Measurements from ENCODE around the gene NOS1AP.

NOS1AP gene

DNA sequence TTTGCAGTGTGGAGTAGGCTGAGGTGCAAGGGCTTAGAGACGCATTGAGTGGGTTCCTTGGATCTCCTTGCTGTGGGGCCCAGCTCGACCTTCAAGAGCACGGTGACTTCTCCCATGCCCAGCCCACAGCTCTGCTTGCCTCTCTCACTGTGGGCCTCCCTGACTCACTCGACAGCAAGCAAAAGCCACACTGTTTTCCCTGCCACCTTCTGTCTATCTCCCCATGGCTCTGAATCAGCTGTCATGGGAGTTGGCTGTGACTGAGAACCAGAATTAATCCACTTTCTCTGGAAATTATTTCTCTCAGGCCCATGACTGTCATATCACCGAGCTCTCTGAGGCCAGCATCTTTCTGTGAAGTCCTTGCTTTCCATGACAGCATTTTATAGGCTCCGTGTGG is 140.7 kb downstream of the NOS1AP start:
- H3K4me3 ChIP-seq (ENCODE audit: low read length) = no peak overlapping the region
- DNase-seq (ENCODE audit: low read depth) = no peak
- TF ChIP-seq, protein P1, sequence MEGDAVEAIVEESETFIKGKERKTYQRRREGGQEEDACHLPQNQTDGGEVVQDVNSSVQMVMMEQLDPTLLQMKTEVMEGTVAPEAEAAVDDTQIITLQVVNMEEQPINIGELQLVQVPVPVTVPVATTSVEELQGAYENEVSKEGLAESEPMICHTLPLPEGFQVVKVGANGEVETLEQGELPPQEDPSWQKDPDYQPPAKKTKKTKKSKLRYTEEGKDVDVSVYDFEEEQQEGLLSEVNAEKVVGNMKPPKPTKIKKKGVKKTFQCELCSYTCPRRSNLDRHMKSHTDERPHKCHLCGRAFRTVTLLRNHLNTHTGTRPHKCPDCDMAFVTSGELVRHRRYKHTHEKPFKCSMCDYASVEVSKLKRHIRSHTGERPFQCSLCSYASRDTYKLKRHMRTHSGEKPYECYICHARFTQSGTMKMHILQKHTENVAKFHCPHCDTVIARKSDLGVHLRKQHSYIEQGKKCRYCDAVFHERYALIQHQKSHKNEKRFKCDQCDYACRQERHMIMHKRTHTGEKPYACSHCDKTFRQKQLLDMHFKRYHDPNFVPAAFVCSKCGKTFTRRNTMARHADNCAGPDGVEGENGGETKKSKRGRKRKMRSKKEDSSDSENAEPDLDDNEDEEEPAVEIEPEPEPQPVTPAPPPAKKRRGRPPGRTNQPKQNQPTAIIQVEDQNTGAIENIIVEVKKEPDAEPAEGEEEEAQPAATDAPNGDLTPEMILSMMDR (IDR thresholded peaks at IDR 0.05; ENCODE audit: insufficient read depth, low read depth, low read length, missing control alignments) = no peak

DNA sequence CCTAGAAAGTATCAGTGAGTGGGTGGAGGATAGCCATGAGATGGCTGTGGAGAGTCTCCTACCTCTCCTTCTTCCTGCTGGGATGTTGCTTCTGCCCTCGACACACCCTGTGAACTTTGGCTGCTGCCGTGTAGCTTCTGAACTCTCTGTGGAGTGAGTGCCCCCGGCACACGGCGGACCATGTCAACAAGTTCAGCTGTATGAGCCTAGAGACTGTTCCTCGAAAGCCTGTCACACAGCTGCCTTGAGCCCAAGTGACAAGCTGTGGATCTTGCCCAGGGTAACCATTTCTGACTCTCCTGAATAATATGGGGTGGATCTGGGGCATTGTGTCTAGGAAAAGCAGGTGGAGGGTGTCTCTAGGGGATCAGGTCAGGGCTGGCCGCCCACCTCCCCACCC is 143.2 kb downstream of the NOS1AP start:
- DNase-seq (ENCODE audit: low read depth) = no peak
- TF ChIP-seq, protein P1 (IDR thresholded peaks at IDR 0.05; ENCODE audit: insufficient read depth, low read depth, low read length, missing control alignments) = no peak
- no peak overlapping the region for H3K4me3 ChIP-seq (ENCODE audit: low read length)

DNA sequence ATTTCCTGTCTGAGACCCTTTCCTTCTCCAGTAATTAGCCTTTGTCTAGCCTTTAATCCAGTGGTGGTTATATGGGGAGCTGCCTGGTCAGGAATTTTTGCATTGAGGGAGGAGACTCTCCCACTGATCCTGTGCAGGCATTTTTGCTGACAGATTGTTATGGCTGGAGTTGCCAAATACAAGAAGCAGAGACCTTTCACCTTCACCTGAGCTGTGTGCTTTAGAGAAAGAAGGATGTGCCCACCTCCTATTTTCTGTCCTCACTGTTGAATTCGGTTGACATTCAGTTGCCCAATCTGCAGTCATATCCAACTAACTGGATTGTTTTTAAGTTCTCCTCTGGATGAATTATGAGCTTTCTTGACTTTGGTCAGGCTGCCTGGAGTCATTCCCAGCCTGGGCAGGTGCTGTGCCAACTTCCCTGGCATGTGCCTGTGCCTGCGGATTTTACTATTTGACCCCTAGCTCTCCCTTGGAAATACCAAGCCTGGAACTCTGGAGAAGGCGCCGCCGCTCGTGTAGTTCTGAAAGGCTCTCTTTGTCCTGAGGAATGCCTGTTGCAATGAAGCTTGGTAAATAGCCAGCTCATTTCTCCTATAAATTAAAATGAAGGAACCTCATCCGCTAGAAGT is 143.9 kb downstream of the NOS1AP start:
- no peak overlapping the region for H3K4me3 ChIP-seq (ENCODE audit: low read length)
- no peak for DNase-seq (ENCODE audit: low read depth)
- TF ChIP-seq, protein P1 (IDR thresholded peaks at IDR 0.05; ENCODE audit: insufficient read depth, low read depth, low read length, missing control alignments) = no peak

DNA sequence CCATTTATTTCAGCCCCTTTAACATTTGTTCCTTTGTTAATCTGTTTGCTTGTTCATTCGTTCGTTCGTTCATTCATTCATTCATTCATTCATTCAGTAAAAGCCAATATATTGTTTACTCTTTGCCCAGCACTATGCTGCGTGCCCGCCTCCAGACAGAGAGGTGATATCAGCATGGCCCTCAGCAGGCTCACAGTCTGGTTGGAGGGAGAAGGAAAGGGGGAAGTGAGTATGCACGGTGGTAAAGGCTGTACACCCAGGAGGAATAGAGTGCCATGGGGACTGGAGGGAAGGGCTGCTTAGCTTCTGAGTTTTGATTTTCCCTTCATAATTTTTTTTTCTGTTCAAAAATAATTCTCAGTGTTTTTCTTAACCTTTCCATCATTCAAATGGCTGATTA is 144.7 kb downstream of the NOS1AP start:
- H3K4me3 ChIP-seq (ENCODE audit: low read length) = no peak overlapping the region
- DNase-seq (ENCODE audit: low read depth) = no peak
- TF ChIP-seq, protein P1 (IDR thresholded peaks at IDR 0.05; ENCODE audit: insufficient read depth, low read depth, low read length, missing control alignments) = no peak

DNA sequence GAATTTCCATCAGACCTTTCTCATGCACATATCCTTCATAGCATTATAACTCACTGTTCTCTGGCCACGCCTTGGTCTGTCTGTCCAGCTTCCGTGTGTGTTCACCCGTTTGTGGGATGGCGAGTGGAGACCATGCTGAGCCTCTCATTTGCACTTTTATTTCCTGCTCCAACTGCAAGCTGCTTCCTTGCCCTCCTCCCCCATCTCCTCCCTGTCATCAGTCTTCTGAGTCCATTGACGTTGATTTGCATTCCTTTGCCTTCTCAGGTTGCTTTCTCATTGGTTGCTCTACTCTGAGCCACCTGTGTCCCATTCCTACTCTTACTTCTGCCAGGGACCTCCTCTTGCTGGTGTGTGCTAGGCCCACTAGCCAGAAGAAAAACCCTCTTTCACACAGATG is 146.4 kb downstream of the NOS1AP start:
- DNase-seq (ENCODE audit: low read depth) = peak; percentile 9
- TF ChIP-seq, protein P1 (IDR thresholded peaks at IDR 0.05; ENCODE audit: insufficient read depth, low read depth, low read length, missing control alignments) = no peak
- no peak overlapping the region for H3K4me3 ChIP-seq (ENCODE audit: low read length)

DNA sequence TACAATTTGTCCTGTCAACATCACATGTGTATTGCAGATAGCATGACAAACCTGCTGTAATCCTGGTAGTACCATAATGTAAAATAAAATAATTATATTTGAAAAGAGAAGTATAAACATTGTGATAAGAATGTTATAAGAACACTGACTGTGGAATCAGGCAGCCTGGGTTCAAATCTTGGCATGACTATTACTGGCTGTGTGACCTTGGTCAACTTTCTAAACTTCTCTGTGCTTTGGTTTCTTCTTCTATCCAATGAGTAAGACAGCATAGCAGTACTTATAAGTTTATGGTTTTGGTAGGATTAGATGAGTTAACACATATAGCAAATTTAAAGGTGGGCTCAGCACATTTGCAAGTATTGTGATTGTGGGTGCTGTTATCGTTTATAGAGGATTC is 147.1 kb downstream of the NOS1AP start:
- no peak for DNase-seq (ENCODE audit: low read depth)
- no peak overlapping the region for H3K4me3 ChIP-seq (ENCODE audit: low read length)
- TF ChIP-seq, protein P1 (IDR thresholded peaks at IDR 0.05; ENCODE audit: insufficient read depth, low read depth, low read length, missing control alignments) = no peak

DNA sequence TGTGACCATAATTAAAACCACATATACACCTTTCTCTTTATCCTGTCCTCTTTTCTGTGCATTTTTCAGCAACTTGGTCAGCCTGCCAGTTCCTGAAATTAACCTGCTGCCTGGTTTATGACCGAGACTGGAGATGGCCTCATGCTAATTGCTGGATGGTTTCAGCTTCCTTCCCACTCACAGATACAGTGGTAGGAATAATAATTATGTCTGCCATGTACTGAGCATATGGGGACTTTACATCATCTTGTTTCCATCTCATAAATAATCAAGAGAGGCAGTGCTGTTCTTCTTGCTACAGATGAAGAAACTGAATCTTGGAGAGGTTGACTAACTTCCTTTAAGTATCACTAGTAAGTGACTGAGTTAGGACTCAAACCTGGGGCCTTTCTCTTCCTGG is 148.2 kb downstream of the NOS1AP start:
- no peak overlapping the region for H3K4me3 ChIP-seq (ENCODE audit: low read length)
- TF ChIP-seq, protein P1 (IDR thresholded peaks at IDR 0.05; ENCODE audit: insufficient read depth, low read depth, low read length, missing control alignments) = no peak
- no peak for DNase-seq (ENCODE audit: low read depth)

All from epithelial cell of esophagus (primary cell).